Femur (tissue), 1 donor: ENCODE data around the gene TRPT1.
"Not testable (repeated sequence)": the region's sequence is repeated elsewhere in the genome, so short reads cannot be mapped to it uniquely, and the experiment has no call there.

Source experiments
- DNase-seq: peaks from one replicate; pipeline ENCODE4 v3.0.0-alpha.2; 2017

The TRPT1 gene

DNA sequence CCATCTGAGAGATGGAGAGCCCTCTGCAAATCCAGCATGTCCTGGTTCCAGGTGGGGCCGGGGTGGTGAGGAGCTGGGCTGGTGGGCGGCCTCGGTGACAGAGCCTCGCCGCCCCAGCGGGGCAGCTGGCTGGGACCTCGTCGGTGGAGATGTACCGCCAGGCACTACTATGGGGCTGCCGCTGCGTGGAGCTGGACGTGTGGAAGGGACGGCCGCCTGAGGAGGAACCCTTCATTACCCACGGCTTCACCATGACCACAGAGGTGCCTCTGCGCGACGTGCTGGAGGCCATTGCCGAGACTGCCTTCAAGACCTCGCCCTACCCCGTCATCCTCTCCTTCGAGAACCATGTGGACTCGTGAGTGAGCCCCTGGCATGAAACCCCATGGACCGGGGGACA, 32.4 kb upstream of the TRPT1 start:
- DNase-seq: no peak

DNA sequence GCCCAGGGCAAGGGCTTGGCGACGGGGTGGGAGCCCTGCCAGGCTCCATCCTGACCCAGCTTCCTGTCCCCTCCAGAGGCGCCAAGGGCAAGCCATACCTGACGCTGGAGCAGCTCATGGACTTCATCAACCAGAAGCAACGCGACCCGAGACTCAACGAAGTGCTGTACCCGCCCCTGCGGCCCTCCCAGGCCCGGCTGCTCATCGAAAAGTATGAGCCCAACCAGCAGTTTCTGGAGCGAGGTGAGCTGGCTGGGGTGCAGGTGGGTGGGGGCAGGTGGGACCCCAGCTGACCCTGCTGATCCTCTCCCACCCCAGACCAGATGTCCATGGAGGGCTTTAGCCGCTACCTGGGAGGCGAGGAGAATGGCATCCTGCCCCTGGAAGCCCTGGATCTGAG, 30.3 kb upstream of the TRPT1 start:
- no peak for DNase-seq

- DNase-seq: no peak
Observed at GRCh38 chr11:64255135-64256128, 29.4 kb upstream of the TRPT1 start.

GRCh38 chr11:64254326-64254725, 28.3 kb upstream of the TRPT1 start:
- DNase-seq: no peak

- no peak for DNase-seq
Observed at GRCh38 chr11:64253481-64253880, 27.5 kb upstream of the TRPT1 start.

- DNase-seq: no peak
Observed at GRCh38 chr11:64253043-64253442, 27.1 kb upstream of the TRPT1 start.

GRCh38 chr11:64252003-64252872, 26.3 kb upstream of the TRPT1 start:
- DNase-seq: no peak

DNA sequence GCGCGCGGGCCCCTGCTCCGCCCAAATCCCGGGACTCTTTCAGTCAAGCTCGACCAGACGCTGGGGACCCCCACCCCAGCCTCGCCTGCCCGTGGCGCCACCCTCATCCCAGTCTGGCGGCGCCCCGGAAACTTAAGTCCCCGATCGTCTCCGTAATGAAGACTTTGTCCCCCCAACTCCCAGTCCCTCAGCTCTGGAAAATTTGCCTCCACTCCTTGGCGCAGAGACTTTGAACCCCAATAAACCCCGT, 25.7 kb upstream of the TRPT1 start:
- no peak for DNase-seq

GRCh38 chr11:64251016-64251752, 25.2 kb upstream of the TRPT1 start, which contains the start of gene PLCB3:
Gene PLCB3 (plus strand): TSS chr11:64251530. CDS start chr11:64251650, 120 bp downstream.
- DNase-seq: peak; percentile 76

GRCh38 chr11:64250415-64251015, 24.5 kb upstream of the TRPT1 start:
- no peak for DNase-seq

GRCh38 chr11:64249563-64250414, 23.8 kb upstream of the TRPT1 start:
- DNase-seq: no peak

GRCh38 chr11:64249038-64249437, 23.1 kb upstream of the TRPT1 start:
- no peak for DNase-seq

DNA sequence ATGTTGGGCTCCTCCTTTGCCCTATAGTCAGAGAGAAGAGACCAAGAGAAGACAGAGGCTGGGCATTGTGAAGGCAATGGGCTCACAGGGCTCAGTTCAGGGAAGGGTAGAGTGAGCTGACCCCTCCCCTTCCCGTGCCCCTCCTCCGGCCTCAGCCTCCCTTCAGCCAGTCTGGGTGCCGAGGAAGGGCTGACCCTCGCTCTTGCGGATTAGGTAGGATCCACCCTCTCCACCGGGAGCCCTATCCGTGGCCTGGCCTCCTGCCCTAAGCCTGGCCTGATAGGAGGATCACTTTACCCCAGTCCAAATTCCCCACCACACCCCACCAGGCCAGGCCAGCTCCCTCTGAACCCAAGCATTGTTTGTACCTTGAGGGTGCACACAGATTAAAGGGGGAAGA, 22.6 kb upstream of the TRPT1 start:
- no peak for DNase-seq

- DNase-seq: no peak
Observed at GRCh38 chr11:64247729-64248531, 21.9 kb upstream of the TRPT1 start.

- peak; percentile 93 for DNase-seq
Observed at GRCh38 chr11:64246871-64247728, 21.1 kb upstream of the TRPT1 start, which contains the start of gene PPP1R14B. Gene PPP1R14B (minus strand): TSS chr11:64246943. CDS start chr11:64246673, 270 bp downstream.

DNA sequence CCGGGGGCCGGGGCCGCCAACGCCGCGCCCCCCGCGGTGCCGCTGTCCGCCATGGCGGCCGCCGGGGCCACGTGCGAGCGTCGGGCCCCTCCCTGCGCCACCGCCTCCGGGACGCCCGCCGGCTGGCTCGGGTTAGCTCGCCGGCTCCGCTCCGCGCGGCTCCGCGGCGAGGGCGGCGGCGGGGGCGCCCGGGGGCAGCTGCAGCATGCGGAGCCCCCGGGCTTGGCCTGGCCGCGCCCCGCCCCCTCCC, 20.6 kb upstream of the TRPT1 start:
- DNase-seq: not testable (repeated sequence)

GRCh38 chr11:64245797-64246620, 20.0 kb upstream of the TRPT1 start:
- DNase-seq: peak; percentile 81

DNA sequence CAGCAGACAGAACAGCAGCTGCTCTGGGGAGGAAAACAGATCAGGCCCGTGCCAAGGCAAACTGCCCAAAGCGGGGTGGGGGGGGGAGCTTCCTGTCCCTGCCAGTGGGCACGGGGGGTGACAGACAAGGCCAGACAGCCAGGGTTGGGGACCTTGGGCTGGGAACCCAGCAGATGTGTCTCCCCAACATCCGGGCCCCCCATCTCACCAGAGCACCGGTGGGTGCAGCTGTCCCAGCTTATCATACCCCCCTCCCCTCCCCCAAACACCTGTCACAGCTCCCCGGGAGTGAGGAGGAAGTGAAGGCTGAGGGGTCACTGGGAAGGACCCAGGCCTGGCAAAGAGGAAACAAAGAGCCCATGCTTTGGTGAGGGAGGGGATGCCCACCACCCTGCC, 19.4 kb upstream of the TRPT1 start:
- peak; percentile 85 for DNase-seq

- no peak for DNase-seq
Observed at GRCh38 chr11:64244966-64245365, 19.0 kb upstream of the TRPT1 start.
